GM21515 (cell line): ENCODE results near the gene SERPINB6.
"Not testable (repeated sequence)": the region's sequence is repeated elsewhere in the genome, so short reads cannot be mapped to it uniquely, and the experiment has no call there.

ENCODE experiments used
- ATAC-seq: cut with Tn5 transposase; IDR thresholded peaks from one replicate; pipeline ENCODE4 v1.9.1; 2021; ENCODE audit not compliant: unreplicated experiment

The SERPINB6 gene

DNA sequence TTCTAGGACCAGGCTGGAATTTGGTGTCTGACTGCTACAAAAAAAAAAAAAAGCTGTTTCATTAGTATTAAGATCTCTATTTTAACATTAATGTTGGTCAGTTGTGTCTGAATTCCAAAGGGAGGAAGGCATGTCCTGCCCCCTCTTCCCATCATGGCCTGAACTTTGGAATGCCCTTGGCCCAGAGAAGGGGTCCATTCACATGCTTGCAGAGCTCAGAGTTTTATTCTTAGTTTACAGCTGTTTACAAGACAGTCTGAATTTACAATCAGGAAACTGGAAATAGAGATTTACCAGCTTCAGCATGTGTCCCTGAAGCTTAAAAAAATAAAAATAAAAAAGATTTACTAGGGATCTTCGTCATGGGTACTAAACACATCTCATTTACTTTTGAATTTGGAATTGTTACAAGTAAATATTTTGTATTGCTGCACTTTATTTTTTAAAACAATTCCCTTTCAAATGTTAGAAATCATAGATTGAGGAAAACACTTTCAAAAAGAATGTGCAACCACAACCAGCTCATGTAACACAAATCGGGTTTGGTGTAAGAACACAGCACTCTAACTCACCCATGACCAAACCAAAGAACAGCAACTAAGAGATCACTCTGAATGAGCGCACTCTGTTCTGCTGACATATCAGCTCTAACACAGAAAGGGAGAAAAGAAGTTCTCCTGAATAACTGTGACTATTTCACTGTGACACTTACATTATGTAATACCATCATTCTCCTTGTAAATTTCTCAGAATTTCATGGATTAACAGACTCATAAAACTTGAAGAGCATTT is 6.6 kb upstream of the SERPINB6 start:
- no peak for ATAC-seq

DNA sequence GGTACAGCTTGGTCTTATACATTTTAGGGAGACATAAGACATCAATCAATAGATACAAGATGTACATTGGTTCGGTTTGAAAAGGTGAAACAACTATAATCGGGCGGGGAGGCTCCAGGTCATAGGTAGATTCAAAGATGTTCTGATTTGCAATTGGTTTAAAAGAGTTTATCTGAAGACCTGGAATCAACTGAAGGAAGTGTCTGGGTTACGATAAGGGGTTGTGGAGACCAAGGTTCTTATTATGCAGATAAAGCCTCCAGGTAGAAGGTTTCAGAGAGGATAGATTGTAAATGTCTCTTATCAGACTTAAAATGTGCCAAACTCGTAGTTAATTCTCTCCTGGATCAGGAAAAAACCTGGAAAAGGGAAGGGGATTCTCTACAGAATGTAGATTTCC is 5.9 kb upstream of the SERPINB6 start:
- ATAC-seq: no peak

- no peak for ATAC-seq
Observed at GRCh38 chr6:2976571-2977085, 5.3 kb upstream of the SERPINB6 start.

- no peak for ATAC-seq
Observed at GRCh38 chr6:2976060-2976459, 4.7 kb upstream of the SERPINB6 start.

- ATAC-seq: no peak
Observed at GRCh38 chr6:2973676-2974075, 2.3 kb upstream of the SERPINB6 start.

DNA sequence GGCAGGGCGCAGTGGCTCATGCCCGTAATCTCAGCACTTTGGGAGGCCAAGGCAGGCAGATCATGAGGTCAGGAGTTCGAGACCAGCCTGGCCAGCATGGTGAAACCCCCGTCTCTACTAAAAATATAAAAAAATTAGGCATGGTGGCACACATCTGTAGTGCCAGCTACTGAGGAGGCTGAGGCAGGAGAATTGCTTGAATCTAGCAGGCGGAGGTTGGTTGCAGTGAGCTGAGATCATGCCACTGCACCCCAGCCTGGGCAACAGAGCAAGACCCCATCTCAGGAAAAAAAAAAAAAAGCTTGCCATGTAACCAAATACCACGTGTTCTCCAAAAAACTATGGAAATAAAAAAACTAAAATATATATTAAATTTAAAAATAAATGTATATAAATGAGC is 1.8 kb upstream of the SERPINB6 start:
- ATAC-seq: not testable (repeated sequence)

DNA sequence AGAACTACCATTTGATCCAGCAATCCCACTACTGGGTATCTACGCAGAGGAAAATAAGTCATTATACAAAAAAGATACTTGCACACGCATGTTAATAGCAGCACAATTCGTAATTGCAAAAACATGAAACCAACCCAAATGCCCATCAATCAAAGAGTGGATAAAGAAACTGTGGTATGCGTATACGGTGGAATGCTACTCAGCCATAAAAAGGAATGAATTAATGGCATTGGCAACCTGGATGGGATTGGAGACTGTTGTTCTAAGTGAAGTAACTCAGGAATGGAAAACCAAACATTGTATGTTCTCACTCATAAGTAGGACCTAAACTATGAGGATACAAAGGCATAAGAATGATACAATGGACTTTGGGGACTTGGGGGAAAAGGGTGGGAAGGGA is 1.3 kb upstream of the SERPINB6 start:
- ATAC-seq: not testable (repeated sequence)

DNA sequence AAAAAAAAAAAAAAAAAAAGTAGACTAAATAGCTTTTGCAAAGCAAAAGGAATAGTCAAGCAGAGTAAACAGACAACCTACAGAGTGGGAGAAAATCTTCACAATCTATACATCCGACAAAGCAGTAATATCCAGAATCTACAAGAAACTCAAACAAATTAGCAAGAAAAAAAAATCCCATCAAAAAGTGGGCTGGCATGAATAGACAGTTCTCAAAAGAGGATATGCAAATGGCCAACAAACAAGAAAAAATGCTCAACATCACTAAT is 786 bp upstream of the SERPINB6 start:
- not testable (repeated sequence) for ATAC-seq

DNA sequence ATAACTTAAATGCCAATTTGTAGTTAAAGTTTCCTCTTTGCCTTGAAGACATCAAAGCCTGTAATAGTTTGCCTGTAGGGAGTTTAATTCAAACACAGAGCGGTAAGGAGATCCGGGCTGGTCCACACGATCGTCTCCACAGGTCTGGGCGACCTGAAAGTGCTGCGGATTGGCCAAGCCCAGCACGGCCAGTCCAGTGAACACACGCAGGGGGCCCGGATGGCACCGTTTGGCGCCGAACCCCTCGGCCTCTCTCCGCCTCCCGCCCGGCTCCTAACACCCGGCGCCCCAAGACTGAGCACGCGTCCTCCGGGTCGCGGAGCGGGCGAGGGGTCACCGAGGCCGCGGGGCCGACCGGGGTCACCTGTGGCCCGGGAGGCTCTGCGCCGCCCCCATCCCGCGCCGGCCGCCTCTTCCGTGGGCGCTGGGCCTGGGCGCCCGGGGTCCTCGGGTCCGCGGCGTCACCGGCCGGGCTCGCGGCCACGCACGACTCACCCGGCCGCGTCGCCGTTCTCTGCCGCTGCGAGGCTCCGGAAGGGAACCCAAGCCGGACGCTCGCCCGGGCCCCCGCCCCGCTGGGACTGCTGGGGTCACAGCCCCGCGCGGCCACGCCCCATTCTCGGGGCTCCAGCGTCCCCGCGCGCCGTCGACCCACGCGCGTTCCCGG is 481 bp downstream of the SERPINB6 start:
- no peak for ATAC-seq

DNA sequence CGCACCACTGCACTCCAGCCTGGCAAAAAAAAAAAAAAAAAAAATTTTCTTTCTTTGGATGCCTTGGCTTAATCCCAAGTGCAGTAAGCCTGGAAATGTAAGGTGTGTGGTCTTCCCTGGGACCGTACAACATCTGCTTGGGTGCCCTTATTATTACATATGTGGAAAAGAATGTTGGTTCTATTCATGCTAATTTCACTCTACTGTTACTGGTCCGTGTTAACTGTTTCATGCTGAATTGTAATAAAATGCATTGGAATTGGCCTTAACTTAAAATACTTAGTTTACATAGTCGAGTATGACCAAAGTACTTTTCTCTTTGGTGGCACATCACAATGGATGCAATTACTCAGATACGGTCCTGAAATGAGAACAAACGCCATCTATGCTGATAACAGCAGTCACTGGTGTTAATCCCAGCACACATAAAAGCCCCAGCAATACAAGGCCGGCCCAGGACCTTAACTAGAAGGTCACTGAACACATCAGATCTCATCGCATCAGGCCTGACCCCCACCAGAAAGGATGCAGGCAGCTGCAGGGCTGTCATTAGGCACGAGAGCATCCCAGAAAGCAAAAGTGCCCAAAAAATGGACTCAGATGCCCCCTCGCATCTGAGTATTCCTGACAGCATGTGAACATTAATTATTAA is 1.2 kb downstream of the SERPINB6 start:
- no peak for ATAC-seq

DNA sequence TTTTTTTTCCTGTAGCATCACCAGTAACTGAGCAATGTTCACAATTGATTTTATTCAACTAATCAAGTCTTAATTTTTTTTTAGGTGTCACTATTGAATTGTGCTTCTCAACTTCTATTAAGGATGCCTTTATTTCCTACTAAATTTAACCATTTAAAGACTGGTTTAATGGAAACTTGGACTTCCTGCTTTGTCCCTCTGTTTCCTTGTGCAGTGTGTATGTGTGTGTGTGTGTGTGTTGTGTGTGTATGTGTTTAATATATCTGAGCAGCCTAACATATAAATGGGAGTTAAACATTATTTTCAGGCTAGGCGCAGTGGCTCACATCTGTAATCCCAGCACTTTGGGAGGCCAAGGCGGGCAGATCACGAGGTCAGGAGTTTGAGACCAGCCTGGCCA is 1.8 kb downstream of the SERPINB6 start:
- ATAC-seq: no peak

DNA sequence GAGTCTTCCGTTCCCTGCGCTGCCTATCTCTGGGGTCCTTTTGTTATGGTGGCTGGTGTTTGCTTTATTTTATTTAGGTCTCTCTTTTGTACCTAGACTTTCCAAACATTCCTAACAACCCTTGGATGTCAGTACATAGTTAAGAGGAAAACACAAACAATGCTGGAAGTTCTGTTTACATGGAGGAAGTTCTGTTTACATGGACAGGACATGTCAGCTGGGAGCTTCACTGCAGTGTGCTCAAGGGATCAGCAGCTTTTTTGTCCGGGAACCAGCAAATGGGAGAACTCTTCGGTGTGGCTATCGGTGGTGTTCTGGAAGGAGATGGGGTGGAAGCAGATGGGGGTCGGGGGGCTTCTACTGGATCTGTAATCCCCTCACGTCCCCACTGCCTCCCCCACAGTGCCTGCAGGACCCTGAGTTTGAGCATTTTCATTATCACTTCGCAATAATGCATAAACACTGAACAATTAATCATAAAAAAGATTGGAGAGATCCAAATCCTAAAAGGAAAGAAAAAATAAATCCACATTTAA is 2.7 kb downstream of the SERPINB6 start:
- ATAC-seq: no peak

- no peak for ATAC-seq
Observed at GRCh38 chr6:2967936-2968335, 3.4 kb downstream of the SERPINB6 start.

DNA sequence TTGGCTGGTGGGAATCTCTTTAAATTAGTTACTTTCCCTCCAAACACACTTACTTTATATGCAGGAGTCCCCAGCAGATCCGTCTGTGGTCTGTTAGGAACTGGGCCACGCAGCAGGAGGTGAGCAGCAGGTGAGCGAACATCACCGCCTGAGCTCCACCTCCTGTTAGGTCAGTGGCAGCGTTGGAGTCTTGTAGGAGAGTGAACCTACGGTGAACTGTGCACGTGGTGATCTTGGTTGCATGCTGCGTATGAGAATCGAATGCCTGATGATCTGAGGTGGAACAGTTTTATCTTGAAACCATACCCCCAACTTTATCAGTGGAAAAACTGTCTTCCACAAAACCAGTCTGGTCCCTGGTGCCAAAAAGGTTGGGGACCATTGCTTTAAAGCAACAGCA is 5.0 kb downstream of the SERPINB6 start:
- ATAC-seq: no peak

DNA sequence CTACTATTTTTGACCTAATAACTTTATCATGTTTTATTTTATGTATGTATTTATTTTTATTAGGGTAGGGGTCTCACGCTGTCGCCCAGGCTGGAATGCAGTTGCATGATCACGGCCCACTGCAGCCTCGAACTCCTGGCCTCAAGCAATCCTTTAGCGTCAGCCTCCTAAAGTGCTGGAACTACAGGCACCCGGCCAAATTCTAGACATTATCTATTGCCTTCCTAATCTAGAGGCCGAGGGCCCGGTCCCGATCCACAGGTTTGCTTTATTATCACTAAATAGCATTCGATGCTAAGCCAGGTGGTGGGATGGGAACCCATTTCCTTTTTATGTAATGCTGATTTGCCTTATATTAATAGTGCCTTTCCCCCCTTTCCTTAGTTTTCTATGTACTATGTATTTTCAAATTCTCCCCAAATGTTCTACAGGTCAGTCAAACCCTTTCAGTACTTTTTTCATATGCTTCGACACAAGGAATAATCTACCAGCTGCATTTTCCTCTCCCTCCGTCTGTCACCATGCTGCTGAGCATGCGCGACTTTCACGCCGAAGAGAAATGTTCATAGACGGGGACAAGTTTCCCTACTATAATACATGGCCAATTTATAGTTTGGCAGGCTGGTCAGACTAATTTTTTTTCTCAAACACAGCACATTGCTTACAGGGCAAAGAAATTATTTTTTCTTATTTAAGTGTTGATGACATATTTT is 6.4 kb downstream of the SERPINB6 start:
- ATAC-seq: no peak

DNA sequence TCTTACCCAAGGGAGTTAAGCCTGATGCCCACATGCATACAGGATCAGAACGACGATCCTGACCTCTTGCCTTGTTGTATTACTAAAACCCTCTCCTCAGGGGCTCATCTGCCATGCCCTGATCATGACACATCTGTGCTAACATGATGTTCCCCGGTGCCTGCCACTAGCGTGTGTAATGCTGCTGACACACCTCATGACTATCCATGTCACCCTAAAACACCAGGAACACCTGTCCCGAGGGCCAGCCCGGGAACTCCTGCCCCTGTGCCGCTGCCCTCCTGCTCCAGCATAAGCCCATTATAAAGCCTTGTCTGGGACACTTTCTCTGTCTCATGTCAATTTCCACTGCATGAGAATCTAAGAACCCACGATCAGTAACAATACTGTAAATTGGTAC is 7.6 kb downstream of the SERPINB6 start:
- ATAC-seq: no peak

GRCh38 chr6:2962636-2963035 is 8.7 kb downstream of the SERPINB6 start:
- no peak for ATAC-seq

- ATAC-seq: no peak
Observed at GRCh38 chr6:2962004-2962403, 9.4 kb downstream of the SERPINB6 start.

GRCh38 chr6:2961506-2961905 is 9.9 kb downstream of the SERPINB6 start:
- no peak for ATAC-seq

DNA sequence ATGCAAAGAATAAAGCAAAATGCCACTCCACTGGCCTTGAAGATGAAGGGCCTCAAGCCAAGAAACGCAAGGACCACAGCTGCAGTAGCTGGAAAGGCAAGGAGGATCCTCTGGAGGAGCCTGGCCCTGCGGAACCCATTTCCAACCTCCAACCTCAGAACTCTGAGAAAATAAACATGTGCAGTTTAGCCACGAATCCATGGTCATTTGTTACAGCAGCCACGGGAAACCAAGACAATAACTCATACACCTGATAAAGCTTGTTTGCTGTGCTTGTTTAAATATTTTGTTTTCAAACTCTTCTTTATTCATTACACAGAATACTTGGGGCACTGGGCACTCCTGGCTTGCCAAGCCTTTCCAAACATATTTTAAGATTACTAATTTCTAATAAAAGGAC is 10.4 kb downstream of the SERPINB6 start:
- ATAC-seq: no peak
